Astrocyte (in vitro differentiated cells and primary cell): Measurements from ENCODE around the gene TRIM7. TPM values are rescaled to one million over a fixed set of nuclear protein-coding genes. Genes with fewer than 3 reads are reported as not detected.

Experiments used
- DNase-seq: peaks from one replicate; pipeline ENCODE4 v3.0.0-alpha.2; 2010; ENCODE audit warnings: low read depth
- FAIRE-seq: peaks from 2 replicates; lab custom pipeline; 2011; peaks lifted over from hg19 to GRCh38; lab: Jason Lieb, UNC
- H2AFZ ChIP-seq: 2 replicates; pipeline ENCODE4 v1.6.0; 2012; ENCODE audit warnings: low read depth, low read length, inconsistent platforms
- H3K27ac ChIP-seq: 2 replicates; pipeline ENCODE4 v1.5.1; 2011; ENCODE audit warnings: low read depth, low read length, inconsistent platforms
- H3K27me3 ChIP-seq: 2 replicates; pipeline ENCODE4 v1.6.0; 2011; ENCODE audit warnings: low read length, inconsistent platforms; ENCODE audit not compliant: insufficient read depth
- H3K36me3 ChIP-seq: 2 replicates; pipeline ENCODE4 v1.5.1; 2011; ENCODE audit warnings: low read length, inconsistent platforms; ENCODE audit not compliant: insufficient read depth
- H3K4me1 ChIP-seq: 2 replicates; pipeline ENCODE4 v1.5.1; 2011; ENCODE audit warnings: low read length, inconsistent platforms; ENCODE audit not compliant: insufficient read depth
- H3K4me2 ChIP-seq: 2 replicates; pipeline ENCODE4 v1.6.0; 2012; ENCODE audit warnings: low read length, inconsistent platforms
- H3K4me3 ChIP-seq: 2 replicates; pipeline ENCODE4 v1.5.1; 2011; ENCODE audit warnings: low read depth, mild to moderate bottlenecking, low read length, inconsistent platforms; ENCODE audit not compliant: insufficient read depth
- H3K79me2 ChIP-seq: 2 replicates; pipeline ENCODE4 v1.6.0; 2012; ENCODE audit warnings: mild to moderate bottlenecking, low read length, inconsistent platforms; ENCODE audit not compliant: insufficient read depth
- H3K9ac ChIP-seq: 2 replicates; pipeline ENCODE4 v1.6.0; 2012; ENCODE audit warnings: mild to moderate bottlenecking, low read length, inconsistent platforms
- H3K9me3 ChIP-seq: 2 replicates; pipeline ENCODE4 v1.5.1; 2012; ENCODE audit warnings: low read depth, mild to moderate bottlenecking, low read length, inconsistent platforms; ENCODE audit not compliant: insufficient read depth
- H4K20me1 ChIP-seq: 2 replicates; pipeline ENCODE4 v1.6.0; 2012; ENCODE audit warnings: low read length, inconsistent platforms; ENCODE audit not compliant: insufficient read depth
- H3K27ac Mint-ChIP-seq: one replicate; pipeline ENCODE4 v1.8.0; 2021; ENCODE audit warnings: mild to moderate bottlenecking, mixed read lengths; ENCODE audit not compliant: unreplicated experiment
- H3K27me3 Mint-ChIP-seq: one replicate; pipeline ENCODE4 v1.8.0; 2021; ENCODE audit warnings: low read depth, mixed read lengths; ENCODE audit not compliant: unreplicated experiment
- H3K36me3 Mint-ChIP-seq: one replicate; pipeline ENCODE4 v1.8.0; 2021; ENCODE audit warnings: low read depth, mixed read lengths; ENCODE audit not compliant: unreplicated experiment
- H3K4me1 Mint-ChIP-seq: one replicate; pipeline ENCODE4 v1.8.0; 2021; ENCODE audit warnings: low read depth, mixed read lengths; ENCODE audit not compliant: unreplicated experiment
- H3K4me3 Mint-ChIP-seq: one replicate; pipeline ENCODE4 v1.8.0; 2021; ENCODE audit warnings: mild to moderate bottlenecking, moderate library complexity, mixed read lengths; ENCODE audit not compliant: unreplicated experiment
- H3K9me3 Mint-ChIP-seq: one replicate; pipeline ENCODE4 v1.8.0; 2021; ENCODE audit warnings: mild to moderate bottlenecking, mixed read lengths; ENCODE audit not compliant: unreplicated experiment
- CTCF ChIP-seq: IDR thresholded peaks from 2 replicates; pipeline ENCODE4 v1.5.1; 2011; ENCODE audit warnings: low read depth, mild to moderate bottlenecking, inconsistent platforms, low read length, moderate library complexity; ENCODE audit not compliant: insufficient read depth
- EZH2 ChIP-seq: IDR thresholded peaks from 2 replicates; pipeline ENCODE4 v1.6.1; 2012; ENCODE audit warnings: mild to moderate bottlenecking, low read length, inconsistent platforms; ENCODE audit not compliant: insufficient read depth
- total RNA-seq: library from RNA; stranded (reverse); gene quantifications from 2 replicates; pipeline ENCODE4 v1.2.1, GENCODE V29; 2021

TRIM7 gene
- total RNA-seq, 1 donor from 2014 or later, result 0.27 TPM

- Mint-ChIP-seq H3K27ac (no peak overlapping the region), H3K4me3 (no peak overlapping the region), H3K9me3 (peaks cover 2% of the 10 kb centered on the region), H3K36me3 (no peaks in the 10 kb centered on the region), H3K27me3 (peaks cover 33% of the 10 kb centered on the region), H3K4me1 (no peaks in the 10 kb centered on the region)
- Histone ChIP-seq H3K79me2 (no peaks in the 10 kb centered on the region), H3K9ac (no peak overlapping the region), H3K4me3 (no peak overlapping the region), H3K9me3 (no peaks in the 10 kb centered on the region), H2AFZ (no peak overlapping the region), H3K4me2 (no peak overlapping the region), H3K36me3 (no peaks in the 10 kb centered on the region), H3K4me1 (peaks cover 13% of the 10 kb centered on the region), H3K27ac (no peak overlapping the region), H4K20me1 (no peaks in the 10 kb centered on the region), H3K27me3 (peaks cover 4% of the 10 kb centered on the region)
- no peak for FAIRE-seq
- no peak for TF ChIP-seq EZH2
- no peak for TF ChIP-seq CTCF
- DNase-seq, result no peak
Observed at GRCh38 chr5:181166812-181167733, 37.9 kb downstream of the TRIM7 start.

DNA sequence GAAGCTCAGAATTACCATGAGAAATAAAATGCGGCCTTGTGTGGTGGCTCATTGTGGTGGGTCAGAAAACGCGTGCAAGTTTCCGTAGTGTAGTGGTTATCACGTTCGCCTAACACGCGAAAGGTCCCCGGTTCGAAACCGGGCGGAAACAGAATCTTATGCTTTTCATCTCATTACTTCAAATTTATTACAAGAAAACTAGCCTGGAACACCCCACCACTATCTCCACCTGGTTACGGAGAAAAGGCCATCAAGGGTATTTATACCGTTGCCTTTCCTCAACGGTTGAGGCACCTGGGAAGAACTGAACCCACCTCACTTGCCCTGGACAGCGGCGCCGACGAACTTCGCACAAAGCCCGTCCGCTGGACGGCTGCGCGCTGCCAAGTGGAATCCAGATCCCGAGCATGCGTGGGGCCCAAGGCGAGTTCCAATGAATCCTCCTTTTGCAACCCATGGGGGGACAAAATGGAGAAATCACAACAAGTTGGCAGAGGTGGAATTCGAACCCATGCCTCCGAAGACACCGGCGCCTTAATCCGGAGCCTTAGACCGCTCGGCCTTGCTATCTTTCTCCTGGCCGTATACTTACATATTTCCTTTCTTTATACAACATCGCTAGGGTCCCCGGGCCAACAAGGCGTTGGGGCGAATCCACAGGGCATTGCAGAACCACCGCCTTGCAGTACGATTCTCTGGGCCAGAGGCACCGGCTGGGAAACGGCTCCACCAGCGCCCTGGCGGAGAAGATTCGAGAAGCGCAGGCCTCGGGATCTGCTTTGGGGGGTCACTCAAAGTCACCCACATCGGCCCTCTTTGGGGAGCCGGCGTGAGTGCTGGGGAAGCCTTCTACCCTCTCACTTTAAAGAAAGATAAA is 40.7 kb downstream of the TRIM7 start:
- Histone ChIP-seq H2AFZ (no peak overlapping the region), H3K9ac (no peak overlapping the region), H3K27me3 (no peaks in the 10 kb centered on the region), H3K9me3 (no peaks in the 10 kb centered on the region), H3K4me1 (peaks cover 8% of the 10 kb centered on the region), H3K79me2 (no peaks in the 10 kb centered on the region), H4K20me1 (no peaks in the 10 kb centered on the region), H3K4me3 (no peak overlapping the region), H3K4me2 (peak overlapping the region; percentile 64), H3K36me3 (no peaks in the 10 kb centered on the region), H3K27ac (no peak overlapping the region)
- H3K36me3 Mint-ChIP-seq, result no peaks in the 10 kb centered on the region
- DNase-seq, result no peak
- H3K4me3 Mint-ChIP-seq, result peak overlapping the region; percentile 84
- TF ChIP-seq CTCF (no peak), EZH2 (no peak)
- H3K4me1 Mint-ChIP-seq, result no peaks in the 10 kb centered on the region
- H3K27me3 Mint-ChIP-seq, result peaks cover 20% of the 10 kb centered on the region
- peaks cover 2% of the 10 kb centered on the region for H3K9me3 Mint-ChIP-seq
- peak overlapping the region; percentile 62 for H3K27ac Mint-ChIP-seq
- FAIRE-seq, result peak; percentile 50
